Tibial nerve (tissue), 4 donors: ENCODE measurements around the gene AGRP. TPM values are rescaled to one million over a fixed set of nuclear protein-coding genes. Genes with fewer than 3 reads are reported as not detected.
"Not testable (repeated sequence)": the region's sequence is repeated elsewhere in the genome, so short reads cannot be mapped to it uniquely, and the experiment has no call there.

Experiments
- DNase-seq, 2 donors: peaks; one replicate each; pipeline ENCODE4 v3.0.0-alpha.2; 2019; ENCODE audit warnings: low spot score in 2 of 2
- H3K27ac ChIP-seq, 4 donors: fragments of 200-600 bp; sonication (generic) in 3 of 4; one replicate each; pipeline ENCODE4 v1.5.1; 2017 to 2019; ENCODE audit warnings: mild to moderate bottlenecking in 1 of 4
- H3K27me3 ChIP-seq, 2 donors: fragments of 200-600 bp; sonication (generic) in 1 of 2; one replicate each; pipeline versions ENCODE4 v1.5.1 to v1.6.0; 2017 to 2019
- H3K36me3 ChIP-seq, 3 donors: fragments of 200-600 bp; sonication (generic); one replicate each; pipeline ENCODE4 v1.5.1; 2018 to 2019
- H3K4me1 ChIP-seq, 4 donors: fragments of 200-600 bp; sonication (generic) in 3 of 4; one replicate each; pipeline ENCODE4 v1.5.1; 2017 to 2019
- H3K4me3 ChIP-seq, 4 donors: fragments of 200-600 bp; sonication (generic) in 3 of 4; one replicate each; pipeline ENCODE4 v1.5.1; 2017 to 2019; ENCODE audit warnings: mild to moderate bottlenecking in 1 of 4, moderate library complexity in 1 of 4
- H3K9me3 ChIP-seq, 4 donors: fragments of 200-600 bp; sonication (generic) in 3 of 4; one replicate each; pipeline ENCODE4 v1.5.1; 2017 to 2019
- EP300 ChIP-seq, 2 donors: sonication (generic); formaldehyde crosslinking; IDR thresholded peaks; one replicate each; pipeline ENCODE4 v1.6.1; 2017; ENCODE audit warnings: antibody characterized with exemption in 2 of 2, mild to moderate bottlenecking in 1 of 2
- POLR2A ChIP-seq, 2 donors: fragments of 450-650 bp; IDR thresholded peaks; one replicate each; pipeline ENCODE4 v1.6.1; 2017; ENCODE audit warnings: antibody characterized with exemption in 2 of 2, mild to moderate bottlenecking in 2 of 2, moderate library complexity in 2 of 2
- WGBS, 2 donors: methylation state at CpG; one replicate each; pipeline ENCODE4 v1.1.5; 2018; 5-methylcytosine and 5-hydroxymethylcytosine counted together
- total RNA-seq, 4 donors: library from RNA; depleted of rRNA; stranded (reverse); fragments of >200 nt; gene quantifications; one replicate each; pipeline ENCODE4 v1.1.0, GENCODE V29; 2016
- TF ChIP-seq, protein P1 (sequence below), 5 experiments: fragments of 200-600 bp in 3 of 5; fragments of 450-650 bp in 2 of 5; sonication (generic) in 3 of 5; IDR thresholded peaks; one replicate each; pipeline ENCODE4 v1.5.1; 2016 to 2019; ENCODE audit warnings: antibody characterized with exemption in 5 of 5, mild to moderate bottlenecking in 3 of 5, moderate library complexity in 2 of 5

Gene AGRP
- total RNA-seq, 4 donors from 2014 or later, result not detected

DNA sequence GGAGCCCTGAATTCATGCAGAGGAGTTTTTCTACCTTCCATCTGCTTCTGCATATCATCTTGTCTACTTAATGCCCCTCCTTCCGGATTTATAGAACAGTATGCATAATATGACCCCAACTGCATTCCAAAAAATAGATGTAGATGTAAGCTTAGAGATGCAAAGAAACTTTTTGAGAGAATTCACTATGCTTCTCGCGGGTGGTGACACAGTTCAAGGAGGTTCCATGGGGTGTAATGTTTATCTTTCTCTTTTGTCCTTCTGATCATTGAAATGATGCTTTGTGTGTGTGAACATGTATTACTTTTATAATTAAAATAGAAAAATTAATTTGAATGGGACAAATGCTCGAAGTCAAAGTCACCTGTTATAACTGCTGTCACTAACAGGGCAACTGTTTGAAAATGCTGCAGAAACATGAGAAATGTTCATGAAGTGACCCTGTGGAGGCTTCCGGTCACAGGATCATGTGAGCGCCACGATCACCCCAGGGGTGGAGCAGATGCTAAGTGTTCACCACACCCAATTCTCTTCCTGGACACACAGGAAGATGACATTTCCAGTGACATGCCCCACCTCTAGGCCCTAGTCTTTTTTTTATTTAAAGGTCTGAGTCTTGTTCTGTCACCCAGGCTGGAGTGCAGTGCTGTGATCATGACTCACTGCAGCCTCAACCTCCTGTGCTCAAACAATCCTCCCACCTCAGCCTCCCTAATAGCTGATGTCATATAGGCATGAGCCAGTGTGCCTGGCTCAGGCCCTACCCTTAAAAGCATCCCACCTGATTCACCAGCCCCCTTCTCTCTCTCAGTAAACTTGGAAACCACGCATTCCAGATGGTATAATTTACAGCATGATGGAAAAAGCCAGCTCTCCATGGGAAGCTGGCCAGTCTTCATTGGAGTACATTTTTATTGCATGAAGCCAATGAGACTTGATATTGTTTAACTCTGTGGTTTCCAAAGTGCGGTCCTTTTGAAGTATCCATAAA, 21.0 kb upstream of the AGRP start:
- H3K27me3 ChIP-seq, result no peaks in the 10 kb centered on the region
- DNase-seq, result peak in 1 of 2 donors; percentile 50
- no peak overlapping the region for H3K4me3 ChIP-seq
- H3K4me1 ChIP-seq, result peaks cover 0 to 9% (median 0%) of the 10 kb centered on the region in 4 donors
- H3K9me3 ChIP-seq, result no peaks in the 10 kb centered on the region
- H3K36me3 ChIP-seq, result peaks cover 0 to 5% (median 0%) of the 10 kb centered on the region in 3 donors
- 71 to 73% methylated on average over 9 of the region's 9 CpGs for WGBS, 2 donors
- TF ChIP-seq POLR2A (IDR thresholded peaks at IDR 0.05), result no peak
- peak in 1 of 2 donors; percentile 54 for TF ChIP-seq EP300 (IDR thresholded peaks at IDR 0.05)
- TF ChIP-seq, protein P1, sequence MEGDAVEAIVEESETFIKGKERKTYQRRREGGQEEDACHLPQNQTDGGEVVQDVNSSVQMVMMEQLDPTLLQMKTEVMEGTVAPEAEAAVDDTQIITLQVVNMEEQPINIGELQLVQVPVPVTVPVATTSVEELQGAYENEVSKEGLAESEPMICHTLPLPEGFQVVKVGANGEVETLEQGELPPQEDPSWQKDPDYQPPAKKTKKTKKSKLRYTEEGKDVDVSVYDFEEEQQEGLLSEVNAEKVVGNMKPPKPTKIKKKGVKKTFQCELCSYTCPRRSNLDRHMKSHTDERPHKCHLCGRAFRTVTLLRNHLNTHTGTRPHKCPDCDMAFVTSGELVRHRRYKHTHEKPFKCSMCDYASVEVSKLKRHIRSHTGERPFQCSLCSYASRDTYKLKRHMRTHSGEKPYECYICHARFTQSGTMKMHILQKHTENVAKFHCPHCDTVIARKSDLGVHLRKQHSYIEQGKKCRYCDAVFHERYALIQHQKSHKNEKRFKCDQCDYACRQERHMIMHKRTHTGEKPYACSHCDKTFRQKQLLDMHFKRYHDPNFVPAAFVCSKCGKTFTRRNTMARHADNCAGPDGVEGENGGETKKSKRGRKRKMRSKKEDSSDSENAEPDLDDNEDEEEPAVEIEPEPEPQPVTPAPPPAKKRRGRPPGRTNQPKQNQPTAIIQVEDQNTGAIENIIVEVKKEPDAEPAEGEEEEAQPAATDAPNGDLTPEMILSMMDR (IDR thresholded peaks at IDR 0.05), result no peak
- H3K27ac ChIP-seq, result peak overlapping the region in 1 of 4 donors; percentile 47

DNA sequence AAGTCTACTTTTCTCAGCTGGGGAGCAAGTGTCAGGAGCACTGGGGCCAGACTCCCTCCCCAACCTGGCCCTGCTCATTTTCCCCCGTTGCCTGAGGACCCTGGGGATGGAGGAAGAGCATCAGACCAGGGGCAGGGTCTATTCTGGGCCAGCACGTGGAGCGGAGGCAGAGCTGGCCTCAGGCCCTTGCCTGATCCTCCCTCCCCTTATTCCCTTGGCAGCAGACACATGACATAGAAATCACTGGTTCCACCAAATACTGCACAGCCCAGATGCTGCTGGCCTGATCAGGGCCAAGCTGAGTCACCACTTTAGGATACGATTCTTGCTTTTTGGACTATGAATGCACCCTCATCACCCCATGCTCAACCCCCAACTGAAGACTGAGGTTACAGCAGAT, 15.8 kb upstream of the AGRP start:
- no peak overlapping the region for H3K4me3 ChIP-seq
- H3K27me3 ChIP-seq, result no peaks in the 10 kb centered on the region
- H3K4me1 ChIP-seq, result peaks cover 0 to 11% (median 0%) of the 10 kb centered on the region in 4 donors
- TF ChIP-seq POLR2A (IDR thresholded peaks at IDR 0.05) (no peak), EP300 (IDR thresholded peaks at IDR 0.05) (peak in 1 of 2 donors; percentile 21)
- WGBS, 2 donors, result 65 to 71% methylated on average over 4 of the region's 4 CpGs
- no peaks in the 10 kb centered on the region for H3K9me3 ChIP-seq
- H3K36me3 ChIP-seq, result peaks cover 0 to 15% (median 0%) of the 10 kb centered on the region in 3 donors
- H3K27ac ChIP-seq, result peak overlapping the region in 1 of 4 donors; percentile 42
- peak in 1 of 2 donors; percentile 51 for DNase-seq

DNA sequence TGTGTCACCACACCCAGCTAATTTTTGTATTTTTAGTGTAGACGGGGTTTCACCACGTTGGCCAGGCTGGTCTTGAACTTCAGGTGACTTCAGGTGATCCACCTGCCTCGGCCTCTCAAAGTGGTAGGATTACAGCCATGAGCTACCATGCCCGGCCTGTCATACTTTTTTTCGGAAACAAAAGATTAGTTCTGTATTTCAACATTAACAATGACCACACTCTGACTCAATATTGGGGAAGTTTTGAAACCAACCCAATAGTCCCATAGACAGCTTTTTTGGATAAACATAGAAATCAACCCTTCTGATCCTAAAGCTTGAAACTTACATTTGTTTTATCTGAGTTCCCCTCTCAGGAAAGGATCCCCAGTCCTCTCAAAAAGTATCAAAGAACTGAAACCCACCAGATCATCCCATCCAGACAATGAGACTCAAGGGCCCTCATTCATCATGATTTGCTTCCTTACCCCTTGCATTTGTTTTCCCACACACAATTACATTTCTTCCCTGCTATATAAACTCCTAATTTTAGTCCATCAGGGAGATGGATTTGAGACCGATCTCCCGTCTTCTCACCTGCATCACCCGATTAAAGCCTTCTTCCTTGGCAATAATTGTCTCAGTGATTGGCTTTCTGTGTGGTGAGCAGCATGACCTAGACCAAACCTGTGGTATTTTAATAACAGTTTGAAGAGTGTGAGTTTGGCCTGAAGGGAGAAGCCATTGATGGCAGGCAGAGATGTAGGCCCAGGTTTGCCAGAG, 7.2 kb upstream of the AGRP start:
- 73 to 87% methylated on average over 8 of the region's 8 CpGs for WGBS, 2 donors

DNA sequence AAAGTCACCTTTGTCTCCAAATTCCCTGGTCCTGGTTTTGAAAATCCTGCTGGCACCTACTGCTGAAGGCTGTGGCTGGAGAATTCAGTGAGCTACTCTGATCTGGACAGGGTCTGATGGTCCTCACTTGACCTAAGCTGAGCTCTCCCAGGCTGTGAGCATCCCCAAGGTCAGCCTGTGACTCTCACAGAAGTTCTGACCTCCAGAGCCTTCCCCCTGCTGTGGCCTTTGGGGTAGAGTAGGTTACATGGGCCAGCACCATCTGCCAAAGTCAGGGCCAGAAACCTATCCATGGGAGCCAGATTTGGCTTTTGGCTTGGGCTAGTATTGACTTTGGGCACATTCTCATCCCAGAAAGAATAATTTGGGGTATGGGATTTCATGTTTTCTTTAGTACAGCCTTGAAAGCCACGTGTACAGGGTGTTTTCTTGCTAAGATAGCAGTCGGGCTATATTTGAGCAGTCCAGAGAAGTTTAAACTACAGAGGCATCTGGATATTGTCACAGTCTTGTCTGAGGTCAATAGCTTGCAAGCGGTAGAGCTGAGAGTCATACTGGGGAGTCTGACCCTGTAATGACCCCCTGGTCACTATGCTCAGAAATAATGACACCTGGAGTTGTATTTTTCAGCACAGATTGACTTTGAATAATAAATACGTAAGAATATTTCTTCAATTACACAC, 6.2 kb upstream of the AGRP start:
- Histone ChIP-seq H3K4me3 (no peak overlapping the region), H3K9me3 (no peaks in the 10 kb centered on the region), H3K27me3 (no peaks in the 10 kb centered on the region), H3K4me1 (peaks cover 0 to 17% (median 2%) of the 10 kb centered on the region in 4 donors), H3K27ac (peak overlapping the region in 2 of 4 donors; percentile 40 to 58), H3K36me3 (peaks cover 0 to 12% (median 0%) of the 10 kb centered on the region in 3 donors)
- DNase-seq, result no peak
- TF ChIP-seq, protein P1 (IDR thresholded peaks at IDR 0.05), result no peak
- no peak for TF ChIP-seq POLR2A (IDR thresholded peaks at IDR 0.05)
- WGBS, 2 donors, result 58 to 60% methylated on average over 4 of the region's 4 CpGs

More for the DNA sequence above, 7.2 kb upstream of the AGRP start:
- Histone ChIP-seq H3K27ac (no peak overlapping the region), H3K9me3 (no peaks in the 10 kb centered on the region), H3K27me3 (no peaks in the 10 kb centered on the region), H3K4me1 (peaks cover 0 to 17% (median 2%) of the 10 kb centered on the region in 4 donors), H3K4me3 (no peak overlapping the region), H3K36me3 (peaks cover 0 to 3% (median 0%) of the 10 kb centered on the region in 3 donors)
- no peak for TF ChIP-seq EP300 (IDR thresholded peaks at IDR 0.05)
- TF ChIP-seq, protein P1 (IDR thresholded peaks at IDR 0.05), result no peak
- DNase-seq, result no peak

DNA sequence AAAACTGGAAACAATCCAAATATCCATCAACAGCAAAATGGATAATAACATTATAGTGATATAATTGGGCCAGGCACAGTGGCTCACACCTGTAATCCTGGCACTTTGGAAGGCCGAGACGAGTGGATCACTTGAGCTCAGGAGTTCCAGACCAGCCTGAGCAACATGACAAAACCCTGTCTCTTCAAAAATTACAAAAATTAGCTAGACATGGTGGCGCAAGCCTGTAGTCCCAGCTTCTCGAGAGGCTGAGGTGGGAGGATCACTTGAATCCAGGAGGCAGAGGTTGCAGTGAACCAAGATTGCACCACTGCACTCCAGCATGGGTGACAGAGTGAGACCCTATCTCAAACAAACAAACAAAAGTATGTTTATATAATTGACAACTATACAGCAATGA, 4.2 kb upstream of the AGRP start:
- Histone ChIP-seq H3K4me1 (peaks cover 0 to 20% (median 7%) of the 10 kb centered on the region in 4 donors), H3K36me3 (peaks cover 0 to 19% (median 0%) of the 10 kb centered on the region in 3 donors)
- not testable (repeated sequence) for H3K9me3 ChIP-seq, H3K27ac ChIP-seq, H3K27me3 ChIP-seq, H3K4me3 ChIP-seq, DNase-seq
- WGBS, 2 donors, result 91 to 92% methylated on average over 4 of the region's 4 CpGs
